GM06990 (cell line): Measurements from ENCODE around the gene NR2F6.

Source experiments
- DNase-seq: peaks from one replicate; pipeline ENCODE4 v3.0.0-alpha.2; 2011; ENCODE audit not compliant: insufficient read length; ENCODE audit errors: extremely low read depth
- H3K27me3 ChIP-seq: replicated peaks from 2 replicates; pipeline ENCODE4 v1.6.0; 2011; ENCODE audit warnings: low read length; ENCODE audit not compliant: control insufficient read depth, insufficient read depth
- H3K36me3 ChIP-seq: 2 replicates; pipeline ENCODE4 v1.5.1; 2011; ENCODE audit warnings: low read length; ENCODE audit not compliant: control insufficient read depth, insufficient read depth
- H3K4me3 ChIP-seq: replicated peaks from 2 replicates; pipeline ENCODE4 v1.5.1; 2011; ENCODE audit warnings: low read depth, mild to moderate bottlenecking, control low read depth, low read length
- CTCF ChIP-seq: IDR thresholded peaks from 2 replicates; pipeline ENCODE4 v1.5.1; 2011; ENCODE audit warnings: low read length, control low read depth, mild to moderate bottlenecking, inconsistent platforms; ENCODE audit not compliant: insufficient read depth, poor library complexity, severe bottlenecking

Gene NR2F6

GRCh38 chr19:17244618-17245534 is 843 bp downstream of the NR2F6 start:
- H3K4me3 ChIP-seq, result peak overlapping the region; percentile 73
- no peak for TF ChIP-seq CTCF
- no peak for DNase-seq

GRCh38 chr19:17243830-17244617 is 1.7 kb downstream of the NR2F6 start:
- Histone ChIP-seq H3K4me3 (peak overlapping the region; percentile 73), H3K27me3 (no peaks in the 10 kb centered on the region), H3K36me3 (no peaks in the 10 kb centered on the region)
- no peak for DNase-seq
- no peak for TF ChIP-seq CTCF

More at GRCh38 chr19:17244618-17245534, 843 bp downstream of the NR2F6 start:
- Histone ChIP-seq H3K27me3 (no peaks in the 10 kb centered on the region), H3K36me3 (no peaks in the 10 kb centered on the region)

GRCh38 chr19:17243211-17243829 is 2.4 kb downstream of the NR2F6 start:
- TF ChIP-seq CTCF, result no peak
- no peaks in the 10 kb centered on the region for H3K36me3 ChIP-seq
- no peak for DNase-seq
- H3K27me3 ChIP-seq, result no peaks in the 10 kb centered on the region
- H3K4me3 ChIP-seq, result peak overlapping the region; percentile 73

GRCh38 chr19:17242431-17243208 is 3.1 kb downstream of the NR2F6 start:
- no peaks in the 10 kb centered on the region for H3K27me3 ChIP-seq
- TF ChIP-seq CTCF, result no peak
- no peak for DNase-seq
- no peak overlapping the region for H3K4me3 ChIP-seq
- H3K36me3 ChIP-seq, result no peaks in the 10 kb centered on the region

- Histone ChIP-seq H3K36me3 (no peaks in the 10 kb centered on the region), H3K4me3 (no peak overlapping the region), H3K27me3 (no peaks in the 10 kb centered on the region)
- no peak for DNase-seq
- no peak for TF ChIP-seq CTCF
Observed at GRCh38 chr19:17240826-17241399, 4.8 kb downstream of the NR2F6 start.
